Uterus (tissue), 2 donors: ENCODE data around the gene UST.

ENCODE experiments used
- CTCF ChIP-seq, 4 experiments: fragments of 200-600 bp in 2 of 4; fragments of 450-650 bp in 2 of 4; sonication (generic) in 2 of 4; IDR thresholded peaks; one replicate each; pipeline ENCODE4 v1.5.1; 2016 to 2019; ENCODE audit warnings: antibody characterized with exemption in 4 of 4, mild to moderate bottlenecking in 2 of 4, moderate library complexity in 1 of 4
- POLR2A ChIP-seq, 2 donors: fragments of 450-650 bp; IDR thresholded peaks; one replicate each; pipeline ENCODE4 v1.6.1; 2016; ENCODE audit warnings: antibody characterized with exemption in 2 of 2, mild to moderate bottlenecking in 1 of 2, moderate library complexity in 1 of 2

DNA sequence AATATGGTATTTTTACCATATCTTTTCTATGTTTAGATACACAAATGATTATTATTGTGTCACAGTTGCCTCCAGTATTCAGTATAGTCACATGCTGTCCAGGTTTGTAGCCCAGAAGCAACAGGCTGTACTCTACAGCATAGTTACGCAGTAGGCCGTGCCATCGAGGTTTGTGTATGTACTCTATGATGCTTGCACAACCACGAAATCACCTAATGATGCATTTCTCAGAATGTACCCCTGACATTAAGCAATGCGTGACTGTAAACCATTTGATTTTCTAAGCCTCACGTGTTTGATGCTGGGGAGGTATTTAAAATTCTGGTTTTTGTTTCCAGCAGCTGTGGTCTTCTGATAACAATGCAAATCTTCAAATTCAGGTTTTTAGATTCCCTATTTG is 207.6 kb downstream of the UST start:
- no peak for TF ChIP-seq POLR2A (IDR thresholded peaks at IDR 0.05)
- TF ChIP-seq CTCF (IDR thresholded peaks at IDR 0.05) = no peak
